ENCODE measurements around the gene GNPDA2. TPM values are rescaled to one million over a fixed set of nuclear protein-coding genes. Genes with fewer than 3 reads are reported as not detected.
"Not testable (repeated sequence)": the region's sequence is repeated elsewhere in the genome, so short reads cannot be mapped to it uniquely, and the experiment has no call there.

The GNPDA2 gene
- polyA plus RNA-seq, 3 donors, result 2.4 to 5.7 (median 3.6) TPM

DNA sequence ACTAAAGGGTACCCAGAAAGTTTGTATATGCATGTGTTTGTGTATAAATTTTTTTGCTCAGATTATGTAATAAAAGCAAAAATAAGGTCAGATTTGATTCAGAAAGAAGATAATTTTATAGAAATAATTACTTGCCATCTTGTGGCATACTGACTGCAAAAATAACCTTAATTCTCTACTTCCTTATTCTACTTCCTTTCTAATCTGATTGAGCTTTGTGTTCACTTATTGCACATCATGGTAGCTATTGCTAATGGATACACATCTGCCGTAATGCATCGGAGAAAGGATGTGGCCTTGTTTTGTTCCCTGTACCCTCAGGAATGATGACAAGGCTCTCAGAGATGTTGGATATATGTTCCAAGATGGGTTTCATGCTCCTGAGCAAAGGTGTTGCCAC lies 10.5 kb upstream of the GNPDA2 start:
- intact Hi-C loops (cut with micrococcal nuclease), result no loop called here
- Histone ChIP-seq H3K9ac (ENCODE audit: insufficient read depth, low read length, poor library complexity, severe bottlenecking) (no peak overlapping the region), H3K27ac (ENCODE audit: low read depth in 1 of 2, low read length in 2 of 2) (no peak overlapping the region), H3K4me1 (ENCODE audit: control insufficient read depth in 1 of 2, insufficient read depth in 2 of 2, low read length in 2 of 2) (no peaks in the 10 kb centered on the region), H3K36me3 (replicated peaks in 1 of 2; ENCODE audit: control insufficient read depth in 1 of 2, insufficient read depth in 2 of 2, low read length in 2 of 2) (no peaks in the 10 kb centered on the region), H3K79me2 (ENCODE audit: insufficient read depth, low read length) (no peaks in the 10 kb centered on the region), H3K27me3 (ENCODE audit: control insufficient read depth in 2 of 2, insufficient read depth in 2 of 2, low read length in 2 of 2) (no peaks in the 10 kb centered on the region), H3K4me2 (replicated peaks; ENCODE audit: extremely low read depth, low read length, poor library complexity, severe bottlenecking) (no peak overlapping the region), H4K20me1 (ENCODE audit: insufficient read depth, low read length) (no peaks in the 10 kb centered on the region), H3K9me3 (replicated peaks in 1 of 2; ENCODE audit: control insufficient read depth in 1 of 2, insufficient read depth in 1 of 2, low read length in 2 of 2) (no peaks in the 10 kb centered on the region), H2AFZ (ENCODE audit: insufficient read depth, low read depth, low read length, poor library complexity, severe bottlenecking) (no peak overlapping the region), H3K4me3 (replicated peaks in 1 of 3; ENCODE audit: low read depth in 2 of 3, low read length in 3 of 3) (no peak overlapping the region)
- Mint-ChIP-seq H3K27ac (no peak overlapping the region), H3K4me3 (no peak overlapping the region), H3K36me3 (no peaks in the 10 kb centered on the region), H3K27me3 (ENCODE audit: low read depth in 3 of 3) (peaks cover 1 to 3% (median 3%) of the 10 kb centered on the region in 3 donors), H3K4me1 (peaks cover 4% of the 10 kb centered on the region), H3K9me3 (peaks cover 0 to 2% (median 0%) of the 10 kb centered on the region in 7 donors)
- no peak for DNase-seq
- TF ChIP-seq, protein P1, sequence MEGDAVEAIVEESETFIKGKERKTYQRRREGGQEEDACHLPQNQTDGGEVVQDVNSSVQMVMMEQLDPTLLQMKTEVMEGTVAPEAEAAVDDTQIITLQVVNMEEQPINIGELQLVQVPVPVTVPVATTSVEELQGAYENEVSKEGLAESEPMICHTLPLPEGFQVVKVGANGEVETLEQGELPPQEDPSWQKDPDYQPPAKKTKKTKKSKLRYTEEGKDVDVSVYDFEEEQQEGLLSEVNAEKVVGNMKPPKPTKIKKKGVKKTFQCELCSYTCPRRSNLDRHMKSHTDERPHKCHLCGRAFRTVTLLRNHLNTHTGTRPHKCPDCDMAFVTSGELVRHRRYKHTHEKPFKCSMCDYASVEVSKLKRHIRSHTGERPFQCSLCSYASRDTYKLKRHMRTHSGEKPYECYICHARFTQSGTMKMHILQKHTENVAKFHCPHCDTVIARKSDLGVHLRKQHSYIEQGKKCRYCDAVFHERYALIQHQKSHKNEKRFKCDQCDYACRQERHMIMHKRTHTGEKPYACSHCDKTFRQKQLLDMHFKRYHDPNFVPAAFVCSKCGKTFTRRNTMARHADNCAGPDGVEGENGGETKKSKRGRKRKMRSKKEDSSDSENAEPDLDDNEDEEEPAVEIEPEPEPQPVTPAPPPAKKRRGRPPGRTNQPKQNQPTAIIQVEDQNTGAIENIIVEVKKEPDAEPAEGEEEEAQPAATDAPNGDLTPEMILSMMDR (IDR thresholded peaks at IDR 0.05), result no peak
- WGBS (ENCODE audit: insufficient coverage), result 50% methylated on average over 2 of the region's 2 CpGs

GRCh38 chr4:44728694-44729093 lies 2.3 kb upstream of the GNPDA2 start:
- H3K79me2 ChIP-seq (ENCODE audit: insufficient read depth, low read length); H3K9me3 Mint-ChIP-seq; H3K36me3 ChIP-seq (replicated peaks in 1 of 2; ENCODE audit: control insufficient read depth in 1 of 2, insufficient read depth in 2 of 2, low read length in 2 of 2); H3K27ac ChIP-seq (ENCODE audit: low read depth in 1 of 2, low read length in 2 of 2); H3K4me2 ChIP-seq (replicated peaks; ENCODE audit: extremely low read depth, low read length, poor library complexity, severe bottlenecking); DNase-seq; H3K36me3 Mint-ChIP-seq; H4K20me1 ChIP-seq (ENCODE audit: insufficient read depth, low read length); intact Hi-C loops (cut with micrococcal nuclease); H3K4me3 Mint-ChIP-seq; H3K9ac ChIP-seq (ENCODE audit: insufficient read depth, low read length, poor library complexity, severe bottlenecking); H2AFZ ChIP-seq (ENCODE audit: insufficient read depth, low read depth, low read length, poor library complexity, severe bottlenecking); H3K4me3 ChIP-seq (replicated peaks in 1 of 3; ENCODE audit: low read depth in 2 of 3, low read length in 3 of 3); H3K27ac Mint-ChIP-seq; H3K9me3 ChIP-seq (replicated peaks in 1 of 2; ENCODE audit: control insufficient read depth in 1 of 2, insufficient read depth in 1 of 2, low read length in 2 of 2): not testable (repeated sequence)
- Histone ChIP-seq H3K4me1 (ENCODE audit: control insufficient read depth in 1 of 2, insufficient read depth in 2 of 2, low read length in 2 of 2) (peaks cover 16 to 20% of the 10 kb centered on the region in 2 donors), H3K27me3 (ENCODE audit: control insufficient read depth in 2 of 2, insufficient read depth in 2 of 2, low read length in 2 of 2) (peaks cover 0 to 11% of the 10 kb centered on the region in 2 donors)
- no CpG with 5 or more reads among the region's 9 CpGs for WGBS (ENCODE audit: insufficient coverage)
- Mint-ChIP-seq H3K27me3 (ENCODE audit: low read depth in 3 of 3) (peaks cover 4 to 20% (median 9%) of the 10 kb centered on the region in 3 donors), H3K4me1 (peaks cover 22% of the 10 kb centered on the region)
